ENCODE data around the gene MYCBP2.
"Not testable (repeated sequence)": the region's sequence is repeated elsewhere in the genome, so short reads cannot be mapped to it uniquely, and the experiment has no call there.

MYCBP2 gene

GRCh38 chr13:77291774-77292173 is 35.1 kb downstream of the MYCBP2 start:
- DNase-seq (ENCODE audit: low read depth in 2 of 2) = no peak

- DNase-seq (ENCODE audit: low read depth in 2 of 2) = no peak
These were observed 36.6 kb downstream of the MYCBP2 start for GRCh38 chr13:77290342-77290741.

DNA sequence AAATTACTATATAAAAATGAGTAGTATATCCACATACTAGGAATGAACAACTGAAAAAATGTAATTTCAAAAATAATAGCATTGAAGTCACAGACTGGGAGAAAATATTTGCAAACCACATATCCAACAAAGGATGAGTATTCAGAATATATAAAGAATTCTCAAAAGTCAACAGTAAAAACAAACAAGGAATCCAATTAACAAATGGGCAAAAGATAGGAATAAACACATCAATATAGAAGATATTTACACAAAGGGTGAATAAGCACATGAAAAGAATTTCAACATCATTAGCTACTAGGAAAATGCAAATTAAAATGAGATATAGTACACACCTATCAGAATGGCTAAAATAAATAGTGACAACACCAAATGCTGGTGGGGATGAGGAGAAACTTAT is 37.0 kb downstream of the MYCBP2 start:
- no peak for DNase-seq (ENCODE audit: low read depth in 2 of 2)

DNA sequence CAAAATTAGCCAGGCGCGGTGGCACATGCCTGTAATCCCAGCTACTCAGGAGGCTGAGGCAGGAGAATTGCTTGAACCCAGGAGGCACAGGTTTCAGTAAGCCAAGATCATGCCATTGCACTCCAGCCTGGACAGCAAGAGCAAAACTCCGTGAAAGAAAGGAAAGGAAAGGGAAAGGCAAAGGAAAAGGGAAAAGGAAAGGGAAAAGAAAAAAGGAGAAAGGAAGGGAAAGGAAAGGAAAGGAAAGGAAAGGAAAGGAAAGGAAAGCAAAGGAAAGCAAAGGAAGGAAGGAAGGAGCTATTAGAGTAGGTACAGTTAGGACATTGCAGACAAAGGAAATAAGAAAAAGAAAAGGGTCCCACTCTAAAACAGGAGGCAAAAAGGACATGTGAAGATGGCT is 41.3 kb downstream of the MYCBP2 start:
- DNase-seq (ENCODE audit: low read depth in 2 of 2) = not testable (repeated sequence)

DNA sequence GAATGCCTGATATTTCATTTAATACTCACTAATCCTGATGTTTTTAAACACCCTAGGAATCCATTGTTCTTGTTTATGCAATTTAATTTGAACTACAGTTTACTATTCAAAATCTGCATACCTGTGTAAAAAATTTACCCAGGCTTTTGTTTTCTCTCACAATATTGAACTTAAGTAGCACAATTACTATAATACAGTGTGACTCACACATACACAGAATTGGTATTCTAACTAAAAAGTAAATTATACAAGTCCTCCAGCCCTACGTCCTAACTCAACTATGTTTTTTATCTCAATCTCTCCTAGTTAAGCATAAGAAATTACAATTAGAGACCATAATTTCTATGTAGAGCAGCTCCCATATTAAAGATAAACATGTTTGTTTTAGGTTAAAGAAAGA is 41.8 kb downstream of the MYCBP2 start:
- DNase-seq (ENCODE audit: low read depth in 2 of 2) = no peak

DNA sequence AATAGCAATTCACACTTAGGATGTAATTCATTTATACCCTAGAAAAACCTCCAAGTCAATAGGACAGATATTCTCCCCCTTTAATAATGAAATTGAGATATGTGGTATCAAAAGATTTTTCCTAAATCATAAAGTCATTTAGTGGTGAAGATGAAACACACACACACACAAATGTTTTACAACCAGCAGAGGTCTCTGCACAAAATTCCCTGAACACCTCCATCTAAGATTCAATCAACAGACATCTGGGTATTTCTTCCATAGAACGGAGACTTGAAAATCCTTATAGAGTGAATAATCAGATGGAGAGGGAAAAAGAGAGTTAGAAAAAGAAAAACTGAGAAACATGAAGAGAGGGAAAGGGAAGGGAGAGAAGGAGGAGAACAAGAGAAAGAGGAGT is 52.8 kb downstream of the MYCBP2 start:
- no peak for DNase-seq (ENCODE audit: low read depth in 2 of 2)

GRCh38 chr13:77269141-77269540 is 57.8 kb downstream of the MYCBP2 start:
- no peak for DNase-seq (ENCODE audit: low read depth in 2 of 2)

DNA sequence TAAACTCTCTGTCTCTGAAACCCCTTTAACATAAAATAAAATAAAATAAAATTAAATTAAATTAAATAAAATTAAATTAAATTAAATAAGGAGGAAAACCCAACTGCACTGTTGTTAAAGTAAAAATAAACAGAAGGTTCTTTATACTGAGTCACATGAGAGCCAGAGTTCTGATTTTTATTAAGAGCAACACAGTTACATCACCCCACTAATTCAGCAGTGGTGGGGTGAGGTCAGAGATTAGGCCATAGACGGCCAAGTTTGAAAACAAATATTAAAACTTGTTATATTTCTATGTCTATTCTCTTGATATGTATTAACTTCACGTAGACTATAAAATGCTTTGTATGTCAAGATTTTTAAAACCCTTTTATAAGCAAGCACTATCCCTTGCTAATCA is 59.5 kb downstream of the MYCBP2 start:
- no peak for DNase-seq (ENCODE audit: low read depth in 2 of 2)

GRCh38 chr13:77265336-77265735 is 61.6 kb downstream of the MYCBP2 start:
- DNase-seq (ENCODE audit: low read depth in 2 of 2) = no peak

GRCh38 chr13:77262198-77262597 is 64.7 kb downstream of the MYCBP2 start:
- DNase-seq (ENCODE audit: low read depth in 2 of 2) = no peak

GRCh38 chr13:77250975-77251374 is 75.9 kb downstream of the MYCBP2 start:
- no peak for DNase-seq (ENCODE audit: low read depth in 2 of 2)

GRCh38 chr13:77245224-77245623 is 81.7 kb downstream of the MYCBP2 start:
- DNase-seq (ENCODE audit: low read depth in 2 of 2) = not testable (repeated sequence)

- no peak for DNase-seq (ENCODE audit: low read depth in 2 of 2)
These were observed 87.6 kb downstream of the MYCBP2 start for GRCh38 chr13:77239312-77239711.

DNA sequence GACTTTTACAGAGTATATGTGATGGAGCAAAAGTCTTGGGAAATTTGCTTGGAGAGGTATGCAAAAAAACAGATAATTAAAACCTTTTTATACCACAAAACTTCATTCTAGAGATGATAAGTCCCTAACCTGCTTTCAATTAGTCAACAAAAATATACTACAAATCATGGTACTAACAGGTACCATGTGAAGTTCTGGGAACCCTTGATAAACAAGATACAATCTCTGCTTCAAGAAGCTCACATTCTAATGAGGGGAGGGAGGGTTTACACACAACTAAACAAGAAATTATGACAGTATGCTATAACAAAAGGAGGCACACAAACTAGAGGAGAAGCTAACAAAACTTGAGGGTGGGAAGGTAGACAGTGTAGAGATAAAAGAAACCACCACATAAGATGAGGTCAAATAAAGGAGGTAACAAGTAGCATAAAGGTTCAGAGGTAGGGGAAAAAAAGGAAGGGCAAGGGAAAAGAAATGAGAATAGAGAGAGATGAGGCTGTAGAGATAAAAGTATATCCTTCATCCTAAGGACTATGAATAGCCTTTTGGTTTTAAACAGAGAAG is 91.4 kb downstream of the MYCBP2 start:
- DNase-seq (ENCODE audit: low read depth in 2 of 2) = no peak

DNA sequence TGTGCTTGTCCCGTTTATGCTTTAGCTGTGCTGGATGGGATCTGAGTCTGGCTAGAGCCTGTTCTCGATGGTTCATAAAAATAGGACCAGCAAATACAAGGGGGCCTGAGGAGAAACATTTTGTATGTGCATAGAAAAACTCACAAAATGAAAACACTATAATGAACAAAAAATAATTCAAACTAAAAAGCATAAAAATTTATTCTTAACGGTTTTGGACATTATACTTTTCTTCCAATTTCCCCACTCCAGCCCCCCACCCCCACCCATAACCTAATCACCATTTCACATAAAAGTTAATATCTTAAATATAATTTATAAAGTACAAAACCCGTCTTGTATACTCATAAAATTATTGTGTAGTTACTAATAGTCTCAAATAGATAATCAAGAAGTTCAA is 93.7 kb downstream of the MYCBP2 start:
- DNase-seq (ENCODE audit: low read depth in 2 of 2) = no peak

- DNase-seq (ENCODE audit: low read depth in 2 of 2) = no peak
These were observed 96.3 kb downstream of the MYCBP2 start for GRCh38 chr13:77230560-77230959.

- DNase-seq (ENCODE audit: low read depth in 2 of 2) = no peak
These were observed 100.9 kb downstream of the MYCBP2 start for GRCh38 chr13:77225946-77226345.

DNA sequence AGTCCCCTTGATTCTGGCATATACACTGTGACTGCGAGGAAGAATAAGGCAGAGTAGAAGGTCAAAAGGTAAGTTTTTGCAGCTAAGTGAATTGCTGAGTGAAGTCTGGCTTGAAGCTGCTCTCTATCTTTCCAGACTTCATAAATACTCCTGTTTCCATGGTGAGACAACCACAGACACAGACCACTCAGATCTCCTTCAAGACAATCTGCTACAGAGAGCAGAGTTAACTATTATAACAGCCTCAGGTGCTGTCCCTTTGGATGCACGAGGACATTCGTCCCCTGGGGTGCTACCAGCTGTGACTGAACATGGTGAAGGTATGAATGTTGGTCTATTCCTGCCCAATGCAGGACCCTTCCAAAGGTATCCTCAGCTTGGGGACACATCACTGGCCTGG is 104.0 kb downstream of the MYCBP2 start:
- DNase-seq (ENCODE audit: low read depth in 2 of 2) = no peak

GRCh38 chr13:77222000-77222690 is 104.7 kb downstream of the MYCBP2 start:
- DNase-seq (ENCODE audit: low read depth in 2 of 2) = no peak

GRCh38 chr13:77219401-77219800 is 107.5 kb downstream of the MYCBP2 start:
- DNase-seq (ENCODE audit: low read depth in 2 of 2) = no peak

DNA sequence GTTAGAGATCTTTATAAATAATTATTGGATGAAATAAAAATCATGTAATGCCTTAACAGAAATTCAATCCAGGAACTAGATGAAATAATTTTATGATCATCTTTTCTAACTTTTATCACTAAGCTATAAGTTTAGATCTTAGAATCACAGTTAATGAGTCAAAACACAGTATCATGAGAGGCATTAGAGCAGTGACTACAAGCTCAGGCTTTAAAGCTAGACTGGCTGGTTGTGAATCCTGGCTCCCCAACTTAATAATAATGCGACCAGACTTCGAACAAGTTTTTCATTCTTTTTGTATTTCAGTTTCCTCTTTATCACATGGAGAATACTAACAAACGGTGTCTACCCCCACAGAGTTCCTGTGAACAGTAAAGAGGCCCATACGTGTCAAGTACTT is 108.6 kb downstream of the MYCBP2 start:
- no peak for DNase-seq (ENCODE audit: low read depth in 2 of 2)

DNA sequence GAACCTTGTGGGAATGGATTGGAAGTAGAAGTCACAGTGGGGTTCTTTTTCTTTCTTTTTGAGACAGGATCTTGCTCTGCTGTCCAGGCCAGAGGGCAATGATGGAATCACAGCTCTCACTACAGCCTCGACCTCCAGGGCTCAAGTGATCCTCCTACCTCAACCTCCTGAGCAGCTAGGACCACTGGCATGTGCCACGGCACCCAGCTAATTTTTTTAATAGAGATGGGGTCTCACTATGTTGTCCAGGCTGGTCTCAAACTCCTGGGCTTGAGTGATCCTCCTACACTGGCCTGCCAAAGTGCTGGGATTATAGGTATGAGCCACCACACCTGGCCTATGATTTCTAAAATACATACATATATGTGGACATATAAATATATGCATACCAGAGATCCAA is 111.4 kb downstream of the MYCBP2 start:
- no peak for DNase-seq (ENCODE audit: low read depth in 2 of 2)

DNA sequence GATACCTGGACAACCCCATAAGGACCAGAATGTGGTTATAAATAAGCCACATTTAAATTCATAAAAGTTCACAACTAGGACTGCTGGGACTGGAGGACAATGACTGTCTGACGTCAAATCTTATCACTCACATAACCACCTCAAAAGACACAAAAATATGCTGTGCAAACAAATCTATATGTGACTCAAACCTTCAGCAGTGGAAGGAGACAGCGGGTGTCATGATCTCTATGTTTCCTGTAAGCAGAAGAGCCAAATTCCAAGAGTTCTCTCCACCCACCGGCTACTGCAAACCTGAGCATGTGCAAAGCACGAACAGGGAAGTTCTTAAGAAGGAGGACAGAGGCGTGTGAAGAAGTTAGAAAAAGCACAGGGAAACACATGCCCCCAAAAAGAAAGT is 113.2 kb downstream of the MYCBP2 start:
- no peak for DNase-seq (ENCODE audit: low read depth in 2 of 2)

- DNase-seq (ENCODE audit: low read depth in 2 of 2) = no peak
These were observed 119.0 kb downstream of the MYCBP2 start for GRCh38 chr13:77207943-77208342.
